ENCODE results near the gene SDHAF1. TPM values are rescaled to one million over a fixed set of nuclear protein-coding genes. Genes with fewer than 3 reads are reported as not detected.
"Not testable (repeated sequence)": the region's sequence is repeated elsewhere in the genome, so short reads cannot be mapped to it uniquely, and the experiment has no call there.

The SDHAF1 gene
- total and polyA plus RNA-seq, 8 donors: 8.0 to 38.1 (median 26.4) TPM; not detected in 1

DNA sequence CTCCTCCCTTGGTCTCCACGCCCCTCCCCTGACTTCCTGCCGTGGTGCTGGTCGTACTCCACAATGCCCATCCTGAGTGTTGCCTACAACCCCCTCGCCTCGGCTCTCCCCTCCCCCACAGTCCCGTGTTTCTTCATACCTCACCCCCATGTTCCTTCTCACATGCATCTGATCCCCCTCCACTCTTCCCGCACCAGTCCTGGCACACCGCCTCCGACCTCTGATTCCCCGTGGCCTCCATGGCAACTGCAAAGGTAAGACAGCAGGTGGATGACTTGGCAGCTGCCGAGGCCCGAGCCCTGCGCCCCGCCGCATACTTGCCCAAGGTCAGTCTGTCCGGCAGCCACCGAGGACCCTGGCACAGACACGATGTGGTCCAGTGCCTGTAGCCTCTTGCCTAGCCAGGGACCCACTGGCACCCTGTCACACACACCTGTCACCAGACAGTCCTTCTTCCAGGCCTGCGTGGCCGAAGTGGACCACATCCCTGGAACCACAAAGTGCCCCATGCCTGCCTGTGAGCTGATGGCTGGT lies 16.1 kb upstream of the SDHAF1 start:
- Histone ChIP-seq H3K27me3 (peaks cover 0 to 84% (median 16%) of the 10 kb centered on the region in 3 donors), H3K36me3 (no peaks in the 10 kb centered on the region), H3K4me3 (no peak overlapping the region), H3K4me1 (no peaks in the 10 kb centered on the region), H3K27ac (no peak overlapping the region), H3K9me3 (no peaks in the 10 kb centered on the region)
- DNase-seq: no peak
- intact Hi-C loops (cut with DNase I; ENCODE audit: low total_unique reads): no loop called here
- TF ChIP-seq, protein P1, sequence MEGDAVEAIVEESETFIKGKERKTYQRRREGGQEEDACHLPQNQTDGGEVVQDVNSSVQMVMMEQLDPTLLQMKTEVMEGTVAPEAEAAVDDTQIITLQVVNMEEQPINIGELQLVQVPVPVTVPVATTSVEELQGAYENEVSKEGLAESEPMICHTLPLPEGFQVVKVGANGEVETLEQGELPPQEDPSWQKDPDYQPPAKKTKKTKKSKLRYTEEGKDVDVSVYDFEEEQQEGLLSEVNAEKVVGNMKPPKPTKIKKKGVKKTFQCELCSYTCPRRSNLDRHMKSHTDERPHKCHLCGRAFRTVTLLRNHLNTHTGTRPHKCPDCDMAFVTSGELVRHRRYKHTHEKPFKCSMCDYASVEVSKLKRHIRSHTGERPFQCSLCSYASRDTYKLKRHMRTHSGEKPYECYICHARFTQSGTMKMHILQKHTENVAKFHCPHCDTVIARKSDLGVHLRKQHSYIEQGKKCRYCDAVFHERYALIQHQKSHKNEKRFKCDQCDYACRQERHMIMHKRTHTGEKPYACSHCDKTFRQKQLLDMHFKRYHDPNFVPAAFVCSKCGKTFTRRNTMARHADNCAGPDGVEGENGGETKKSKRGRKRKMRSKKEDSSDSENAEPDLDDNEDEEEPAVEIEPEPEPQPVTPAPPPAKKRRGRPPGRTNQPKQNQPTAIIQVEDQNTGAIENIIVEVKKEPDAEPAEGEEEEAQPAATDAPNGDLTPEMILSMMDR (IDR thresholded peaks at IDR 0.05): no peak
- no peak for TF ChIP-seq POLR2A (IDR thresholded peaks at IDR 0.05)
- TF ChIP-seq EP300 (IDR thresholded peaks at IDR 0.05): no peak
- no peak for TF ChIP-seq POLR2AphosphoS5 (IDR thresholded peaks at IDR 0.05)
- WGBS, 5 donors: 55 to 68% (median 63%) methylated on average over 20 of the region's 20 CpGs

DNA sequence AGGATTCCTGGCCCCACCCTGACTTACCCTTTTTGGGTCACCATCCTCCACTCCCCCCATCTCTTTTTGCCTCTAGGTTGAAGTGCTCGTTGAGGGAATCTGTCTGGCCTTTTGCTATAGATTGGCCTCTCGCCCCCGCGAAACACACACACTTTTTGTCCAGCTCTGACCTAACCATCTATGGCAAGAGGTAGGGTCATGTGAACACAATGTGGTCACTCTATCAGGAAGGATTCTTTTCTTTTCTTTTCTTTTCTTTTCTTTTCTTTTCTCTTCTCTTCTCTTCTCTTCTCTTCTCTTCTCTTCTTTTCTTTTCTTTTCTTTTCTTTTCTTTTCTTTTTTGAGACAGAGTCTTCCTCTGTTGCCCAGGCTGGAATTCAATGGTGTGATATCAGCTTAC lies 14.0 kb upstream of the SDHAF1 start:
- DNase-seq; H3K27ac ChIP-seq; H3K4me3 ChIP-seq; intact Hi-C loops (cut with DNase I; ENCODE audit: low total_unique reads); H3K9me3 ChIP-seq; H3K36me3 ChIP-seq; H3K4me1 ChIP-seq: not testable (repeated sequence)
- WGBS, 5 donors: 77 to 88% (median 81%) methylated on average over 4 of the region's 4 CpGs
- peaks cover 0 to 83% (median 29%) of the 10 kb centered on the region in 3 donors for H3K27me3 ChIP-seq

DNA sequence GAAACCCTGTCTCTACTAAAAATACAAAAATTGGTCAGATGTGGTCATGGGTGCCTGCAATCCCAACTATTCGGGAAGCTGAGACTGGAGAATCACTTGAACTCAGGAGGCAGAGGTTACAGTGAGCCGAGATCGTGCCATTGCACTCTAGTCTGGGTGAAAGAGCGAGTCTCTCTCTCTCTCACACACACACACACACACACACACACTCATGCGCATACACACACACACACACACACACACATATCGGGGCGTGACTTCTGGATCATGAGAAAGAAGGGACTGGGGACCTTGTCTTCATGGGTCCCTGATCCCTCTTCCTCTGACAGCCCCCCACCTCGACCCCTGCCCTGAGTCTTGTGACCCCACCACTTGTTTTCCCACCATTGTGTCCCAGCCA lies 11.8 kb upstream of the SDHAF1 start:
- Histone ChIP-seq H3K36me3 (no peaks in the 10 kb centered on the region), H3K27me3 (peaks cover 0 to 87% (median 49%) of the 10 kb centered on the region in 3 donors), H3K4me3 (no peak overlapping the region), H3K4me1 (peaks cover 7 to 11% (median 10%) of the 10 kb centered on the region in 4 donors), H3K27ac (no peak overlapping the region), H3K9me3 (no peaks in the 10 kb centered on the region)
- WGBS, 5 donors: 75 to 86% (median 77%) methylated on average over 7 to 8 of the region's 8 CpGs
- intact Hi-C loops (cut with DNase I; ENCODE audit: low total_unique reads): no loop called here
- TF ChIP-seq, protein P1 (IDR thresholded peaks at IDR 0.05): no peak
- TF ChIP-seq POLR2A (IDR thresholded peaks at IDR 0.05): no peak
- TF ChIP-seq POLR2AphosphoS5 (IDR thresholded peaks at IDR 0.05): no peak
- TF ChIP-seq EP300 (IDR thresholded peaks at IDR 0.05): no peak
- no peak for DNase-seq

DNA sequence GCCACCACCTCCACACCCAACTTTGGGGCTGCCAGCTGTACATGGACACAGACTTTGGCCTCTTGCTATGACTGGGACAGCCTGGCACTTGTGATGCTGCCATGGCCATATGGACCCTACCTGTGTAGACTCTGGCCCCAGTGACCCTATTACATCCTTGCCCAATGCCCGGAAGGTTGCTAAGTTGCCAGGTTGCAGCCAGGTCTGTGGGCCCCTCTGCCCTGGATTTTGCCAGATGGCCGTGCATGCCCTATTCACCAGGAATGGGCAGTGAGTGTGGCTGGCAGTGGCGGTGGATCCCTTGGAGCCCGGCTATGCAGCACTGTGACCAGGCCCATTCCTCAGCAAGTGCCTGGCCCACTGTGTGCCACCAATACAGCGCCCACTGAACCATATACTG lies 8.9 kb upstream of the SDHAF1 start:
- Histone ChIP-seq H3K9me3 (peaks cover 0 to 3% (median 0%) of the 10 kb centered on the region in 4 donors), H3K27ac (no peak overlapping the region), H3K27me3 (peaks cover 0 to 77% (median 42%) of the 10 kb centered on the region in 3 donors), H3K36me3 (no peaks in the 10 kb centered on the region), H3K4me1 (peaks cover 7 to 11% (median 10%) of the 10 kb centered on the region in 4 donors), H3K4me3 (no peak overlapping the region)
- intact Hi-C loops (cut with DNase I; ENCODE audit: low total_unique reads): no loop called here
- no peak for DNase-seq
- TF ChIP-seq EP300 (IDR thresholded peaks at IDR 0.05) (no peak), POLR2A (IDR thresholded peaks at IDR 0.05) (no peak), POLR2AphosphoS5 (IDR thresholded peaks at IDR 0.05) (no peak)
- TF ChIP-seq, protein P1 (IDR thresholded peaks at IDR 0.05): no peak
- WGBS, 5 donors: 85 to 94% (median 87%) methylated on average over 4 to 5 of the region's 5 CpGs

Data from stomach (tissue), 9 donors.